B cell (primary cell): Measurements from ENCODE around the gene RARA. TPM values are rescaled to one million over a fixed set of nuclear protein-coding genes. Genes with fewer than 3 reads are reported as not detected.

Experiments used
- ATAC-seq: fragments of 200-7000 bp; cut with Tn5 transposase; one replicate; pipeline ENCODE4 v1.10.0; 2021; ENCODE audit warnings: low read depth, mild to moderate bottlenecking, moderate number of reproducible peaks, moderate library complexity
- CTCF ChIA-PET: fragments of 350-600 bp; sonication (Branson Sonifier 250); formaldehyde crosslinking; loops from one replicate; lab custom pipeline; 2021; ENCODE audit warnings: antibody characterized with exemption, inconsistent platforms; lab: Charles Lee
- POLR2A ChIA-PET: fragments of 350-600 bp; sonication (Branson Sonifier 250); formaldehyde crosslinking; loops from one replicate; lab custom pipeline; 2021; ENCODE audit warnings: antibody characterized with exemption; lab: Charles Lee
- DNase-seq: peaks from one replicate; pipeline ENCODE4 v3.0.0; 2013
- H2AFZ ChIP-seq: 2 replicates; pipeline ENCODE4 v1.6.1; 2012; ENCODE audit warnings: mild to moderate bottlenecking, low read depth, low read length; ENCODE audit not compliant: insufficient read depth, poor library complexity, severe bottlenecking
- H3K27ac ChIP-seq, 2 donors: 1 replicate in 1 of 2; 2 replicates in 1 of 2; pipeline ENCODE4 v1.5.1; 2012 to 2013; ENCODE audit warnings: low read length in 2 of 2, mild to moderate bottlenecking in 2 of 2, moderate library complexity in 1 of 2
- H3K27me3 ChIP-seq, 4 experiments: fragments of 200-600 bp in 1 of 4; sonication (generic) in 1 of 4; replicated peaks in 1 of 4; 1 replicate in 2 of 4; 2 replicates in 2 of 4; pipeline versions ENCODE4 v1.6.1 to v1.7.0; 2013 to 2016; ENCODE audit warnings: low read length in 3 of 4, mild to moderate bottlenecking in 2 of 4, mixed read lengths in 1 of 4, moderate library complexity in 1 of 4; ENCODE audit not compliant: insufficient read depth in 4 of 4, control insufficient read depth in 3 of 4; ENCODE audit errors: control extremely low read depth in 1 of 4
- H3K36me3 ChIP-seq, 2 experiments: replicated peaks in 1 of 2; 1 replicate in 1 of 2; 2 replicates in 1 of 2; pipeline versions ENCODE4 v1.6.1 to v1.7.1; 2013; ENCODE audit warnings: low read length in 1 of 2; ENCODE audit not compliant: insufficient read depth in 2 of 2, control insufficient read depth in 1 of 2; ENCODE audit errors: control extremely low read depth in 1 of 2, extremely low read depth in 1 of 2
- H3K4me1 ChIP-seq, 2 donors: fragments of 200-600 bp in 1 of 2; sonication (generic) in 1 of 2; 1 replicate in 1 of 2; 2 replicates in 1 of 2; pipeline versions ENCODE4 v1.5.1 to v1.6.1; 2013 to 2017; ENCODE audit warnings: low read length in 2 of 2; ENCODE audit not compliant: control insufficient read depth in 2 of 2, insufficient read depth in 2 of 2
- H3K4me2 ChIP-seq: replicated peaks from 2 replicates; pipeline ENCODE3; 2012; ENCODE audit warnings: mild to moderate bottlenecking, low read depth, low read length; ENCODE audit not compliant: poor library complexity, severe bottlenecking
- H3K4me3 ChIP-seq, 5 experiments: fragments of 200-600 bp in 1 of 5; sonication (generic) in 1 of 5; 1 replicate in 3 of 5; 2 replicates in 2 of 5; pipeline versions ENCODE4 v1.5.1 to v1.7.0; 2011 to 2016; ENCODE audit warnings: low read length in 4 of 5, mild to moderate bottlenecking in 4 of 5, low read depth in 2 of 5, control low read depth in 1 of 5, moderate library complexity in 1 of 5; ENCODE audit not compliant: insufficient read depth in 1 of 5; ENCODE audit errors: control extremely low read depth in 1 of 5, extremely low read depth in 1 of 5
- H3K79me2 ChIP-seq: fragments of 200-600 bp; sonication (generic); one replicate; pipeline ENCODE4 v1.6.0; 2016; ENCODE audit warnings: low read length; ENCODE audit not compliant: control insufficient read depth, insufficient read depth
- H3K9ac ChIP-seq: fragments of 200-600 bp; sonication (generic); 2 replicates; pipeline ENCODE4 v1.6.1; 2017; ENCODE audit warnings: mild to moderate bottlenecking, low read length, moderate library complexity
- H3K9me3 ChIP-seq, 3 donors: one replicate each; pipeline versions ENCODE4 v1.6.1 to v1.7.1; 2013; ENCODE audit warnings: low read length in 2 of 3; ENCODE audit not compliant: control insufficient read depth in 2 of 3, insufficient read depth in 1 of 3; ENCODE audit errors: control extremely low read depth in 1 of 3
- H4K20me1 ChIP-seq: 2 replicates; pipeline ENCODE4 v1.6.0; 2012; ENCODE audit warnings: mild to moderate bottlenecking, low read length; ENCODE audit not compliant: insufficient read depth, control insufficient read depth, poor library complexity, severe bottlenecking
- H3K27ac Mint-ChIP-seq: one replicate; pipeline ENCODE4 v1.8.0; 2021; ENCODE audit warnings: mixed read lengths
- H3K27me3 Mint-ChIP-seq: one replicate; pipeline ENCODE4 v1.8.0; 2021; ENCODE audit warnings: mixed read lengths
- H3K4me1 Mint-ChIP-seq: one replicate; pipeline ENCODE4 v1.8.0; 2021; ENCODE audit warnings: mixed read lengths
- H3K4me3 Mint-ChIP-seq: one replicate; pipeline ENCODE4 v1.8.0; 2021; ENCODE audit warnings: mixed read lengths
- H3K9me3 Mint-ChIP-seq: one replicate; pipeline ENCODE4 v1.8.0; 2022; ENCODE audit warnings: mixed read lengths; ENCODE audit not compliant: insufficient read depth
- CTCF ChIP-seq: fragments of 200-600 bp; IDR thresholded peaks from one replicate; pipeline ENCODE4 v1.8.0; 2022; ENCODE audit warnings: antibody characterized with exemption, mild to moderate bottlenecking
- EZH2 ChIP-seq: IDR thresholded peaks from 2 replicates; pipeline ENCODE4 v1.6.1; 2012; ENCODE audit warnings: borderline replicate concordance, low read depth, mild to moderate bottlenecking, moderate library complexity, low read length; ENCODE audit not compliant: insufficient read depth, poor library complexity, severe bottlenecking
- WGBS: methylation state at CpG from one replicate; pipeline ENCODE4 v1.1.5; 2013; ENCODE audit warnings: missing lambda C conversion rate; ENCODE audit not compliant: insufficient coverage; 5-methylcytosine and 5-hydroxymethylcytosine counted together
- intact Hi-C: fragments of 100-400 bp; cut with micrococcal nuclease; formaldehyde crosslinking; loops from one replicate; pipeline ENCODE4 v1.10.0; 2022
- polyA plus RNA-seq: library from polyadenylated mRNA; depleted of rRNA; stranded (reverse); fragments of >200 nt; gene quantifications from 2 replicates; pipeline ENCODE4 v1.2.3, GENCODE V29; 2012
- total RNA-seq, 2 donors: library from RNA; stranded (reverse); fragments of 120-200 nt in 1 of 2; gene quantifications; 1 replicate in 1 of 2; 2 replicates in 1 of 2; pipeline versions ENCODE4 v1.2.3 to v1.2.4, GENCODE V29; 2013 to 2022

Gene RARA
- total and polyA plus RNA-seq, 2 donors (not counting 1 experiment from before 2014, with no cell fraction given), result 20.7 to 86.2 TPM

- Histone ChIP-seq H3K4me2 (no peak overlapping the region), H3K4me3 (no peak overlapping the region), H3K4me1 (peaks cover 61 to 78% of the 10 kb centered on the region in 2 donors), H4K20me1 (peaks cover 8% of the 10 kb centered on the region), H3K27ac (no peak overlapping the region), H3K27me3 (no peaks in the 10 kb centered on the region), H2AFZ (no peak overlapping the region), H3K36me3 (no peaks in the 10 kb centered on the region), H3K79me2 (peaks cover 40% of the 10 kb centered on the region), H3K9ac (no peak overlapping the region), H3K9me3 (no peaks in the 10 kb centered on the region)
- no peaks in the 10 kb centered on the region for H3K9me3 Mint-ChIP-seq
- intact Hi-C loops, result no loop called here
- peaks cover 55% of the 10 kb centered on the region for H3K4me1 Mint-ChIP-seq
- ChIA-PET POLR2A (interaction anchor here (0.6 to 3.0 kb wide), 4 partner anchors 9 to 51 kb away, joined by 4 to 20 read pairs (median 12); no protein-coding TSS in a partner anchor), CTCF (interaction anchor here (1.0 to 30.5 kb wide), 5 partner anchors 10 to 43 kb away, joined by 3 to 871 read pairs (median 5); partner anchors contain the start of gene GJD3)
- DNase-seq (no peak), ATAC-seq (no peak)
- H3K27ac Mint-ChIP-seq, result no peak overlapping the region
- no peaks in the 10 kb centered on the region for H3K27me3 Mint-ChIP-seq
- TF ChIP-seq EZH2 (no peak), CTCF (no peak)
- no peak overlapping the region for H3K4me3 Mint-ChIP-seq
- WGBS, result 100% methylated on average over 2 of the region's 3 CpGs
These were observed 6.2 kb downstream of the RARA start for GRCh38 chr17:40315206-40315605.

GRCh38 chr17:40315678-40316570 is 6.9 kb downstream of the RARA start:
- intact Hi-C loops, result no loop called here
- Mint-ChIP-seq H3K4me3 (no peak overlapping the region), H3K27ac (peak overlapping the region; percentile 61), H3K9me3 (no peaks in the 10 kb centered on the region), H3K4me1 (peaks cover 62% of the 10 kb centered on the region), H3K27me3 (no peaks in the 10 kb centered on the region)
- DNase-seq (peak; percentile 25), ATAC-seq (no peak)
- no peak overlapping the region for H3K27ac ChIP-seq
- peaks cover 61 to 78% of the 10 kb centered on the region in 2 donors for H3K4me1 ChIP-seq
- no peak overlapping the region for H3K4me3 ChIP-seq
- 89% methylated on average over 5 of the region's 9 CpGs for WGBS
- H3K4me2 ChIP-seq, result no peak overlapping the region
- ChIA-PET POLR2A (interaction anchor here (0.5 to 3.0 kb wide), 7 partner anchors 8 to 266 kb away, joined by 3 to 20 read pairs (median 8); no protein-coding TSS in a partner anchor), CTCF (interaction anchor here (1.0 to 30.5 kb wide), 5 partner anchors 9 to 42 kb away, joined by 3 to 871 read pairs (median 5); partner anchors contain the start of gene GJD3)
- H3K36me3 ChIP-seq, result no peaks in the 10 kb centered on the region
- H3K27me3 ChIP-seq, result no peaks in the 10 kb centered on the region
- H3K9ac ChIP-seq, result no peak overlapping the region
- H4K20me1 ChIP-seq, result peaks cover 8% of the 10 kb centered on the region
- TF ChIP-seq EZH2 (no peak), CTCF (no peak)
- H2AFZ ChIP-seq, result no peak overlapping the region
- H3K9me3 ChIP-seq, result no peaks in the 10 kb centered on the region
- peaks cover 47% of the 10 kb centered on the region for H3K79me2 ChIP-seq
